GM23338 (cell line): ENCODE data around the gene PFKFB3. TPM values are rescaled to one million over a fixed set of nuclear protein-coding genes. Genes with fewer than 3 reads are reported as not detected.
"Not testable (repeated sequence)": the region's sequence is repeated elsewhere in the genome, so short reads cannot be mapped to it uniquely, and the experiment has no call there.

ENCODE experiments used
- ATAC-seq: fragments of 200-7000 bp; cut with Tn5 transposase; 3 replicates; pipeline ENCODE4 v1.9.1; 2020
- DNase-seq: peaks from one replicate; pipeline ENCODE4 v3.0.0-alpha.2; 2015; ENCODE audit warnings: low spot score
- H2AFZ ChIP-seq: fragments of 200-600 bp; sonication (generic); 2 replicates; pipeline ENCODE4 v1.8.0; 2016; ENCODE audit warnings: antibody characterized with exemption, mild to moderate bottlenecking, moderate library complexity
- H3F3A ChIP-seq: fragments of 200-600 bp; sonication (generic); replicated peaks from 2 replicates; pipeline ENCODE4 v1.8.0; 2017; ENCODE audit warnings: antibody characterized with exemption, mixed run types, low read depth
- H3K27ac ChIP-seq: fragments of 200-600 bp; sonication (generic); 2 replicates; pipeline ENCODE4 v1.6.1; 2016; ENCODE audit warnings: low read depth
- H3K27me3 ChIP-seq: fragments of 200-600 bp; sonication (generic); 2 replicates; pipeline ENCODE4 v1.8.0; 2016; ENCODE audit warnings: mild to moderate bottlenecking, mixed run types, moderate library complexity; ENCODE audit not compliant: insufficient read depth
- H3K36me3 ChIP-seq: fragments of 200-600 bp; sonication (generic); 2 replicates; pipeline ENCODE4 v1.8.0; 2016; ENCODE audit warnings: mild to moderate bottlenecking; ENCODE audit not compliant: insufficient read depth
- H3K4me1 ChIP-seq: fragments of 200-600 bp; sonication (generic); 2 replicates; pipeline ENCODE4 v1.8.0; 2016; ENCODE audit warnings: mild to moderate bottlenecking, moderate library complexity; ENCODE audit not compliant: insufficient read depth
- H3K4me2 ChIP-seq: fragments of 200-600 bp; sonication (generic); 2 replicates; pipeline ENCODE4 v1.7.1; 2017; ENCODE audit warnings: mixed run types
- H3K4me3 ChIP-seq: fragments of 200-600 bp; sonication (generic); 2 replicates; pipeline ENCODE4 v1.6.1; 2016; ENCODE audit warnings: mixed run types
- H3K79me2 ChIP-seq: fragments of 200-600 bp; sonication (generic); replicated peaks from 2 replicates; pipeline ENCODE4 v1.8.0; 2017; ENCODE audit warnings: mild to moderate bottlenecking; ENCODE audit not compliant: insufficient read depth
- H3K9me2 ChIP-seq: fragments of 200-600 bp; sonication (generic); 2 replicates; pipeline ENCODE4 v1.8.0; 2017; ENCODE audit not compliant: insufficient read depth
- H4K20me1 ChIP-seq: fragments of 200-600 bp; sonication (generic); replicated peaks from 2 replicates; pipeline ENCODE4 v1.8.0; 2017; ENCODE audit warnings: mild to moderate bottlenecking; ENCODE audit not compliant: insufficient read depth
- H3K27ac Mint-ChIP-seq: 2 replicates; pipeline ENCODE4 v1.8.0; 2020; ENCODE audit warnings: inconsistent platforms, mild to moderate bottlenecking, moderate library complexity, mixed read lengths
- H3K27me3 Mint-ChIP-seq: 3 replicates; pipeline ENCODE4 v1.8.0; 2022; ENCODE audit warnings: low read depth, mild to moderate bottlenecking, moderate library complexity, mixed read lengths, inconsistent platforms; ENCODE audit not compliant: insufficient read depth, poor library complexity
- H3K36me3 Mint-ChIP-seq: 3 replicates; pipeline ENCODE4 v1.8.0; 2021; ENCODE audit warnings: low read depth, mild to moderate bottlenecking, inconsistent platforms, moderate library complexity, mixed read lengths
- H3K4me1 Mint-ChIP-seq: 3 replicates; pipeline ENCODE4 v1.8.0; 2020; ENCODE audit warnings: mild to moderate bottlenecking, inconsistent platforms, mixed read lengths
- H3K4me3 Mint-ChIP-seq: 3 replicates; pipeline ENCODE4 v1.8.0; 2021; ENCODE audit warnings: moderate library complexity, mild to moderate bottlenecking, inconsistent platforms, mixed read lengths
- H3K9me3 Mint-ChIP-seq: 3 replicates; pipeline ENCODE4 v1.8.0; 2020; ENCODE audit warnings: moderate library complexity, mild to moderate bottlenecking, inconsistent platforms, mixed read lengths
- EZH2 ChIP-seq: fragments of 200-600 bp; sonication (generic); IDR thresholded peaks from one replicate; pipeline ENCODE4 v1.8.0; 2017; ENCODE audit warnings: antibody characterized with exemption, mild to moderate bottlenecking, low read depth; ENCODE audit not compliant: unreplicated experiment
- NANOG ChIP-seq: IDR thresholded peaks from 2 replicates; pipeline ENCODE4 v1.6.1; 2016; ENCODE audit warnings: antibody characterized with exemption, borderline replicate concordance
- POLR2AphosphoS5 ChIP-seq: IDR thresholded peaks from 2 replicates; pipeline ENCODE4 v1.6.1; 2016; ENCODE audit warnings: antibody characterized with exemption, low read depth
- ZNF114 ChIP-seq: fragments of 250-450 bp; sonication (Bioruptor Pico); IDR thresholded peaks from 2 replicates; pipeline ENCODE4 v1.5.0; 2020; ENCODE audit warnings: mild to moderate bottlenecking, moderate library complexity
- ZNF331 ChIP-seq: fragments of 250-450 bp; sonication (Bioruptor Pico); IDR thresholded peaks from 2 replicates; pipeline ENCODE4 v1.5.0; 2020; ENCODE audit warnings: low read depth, mild to moderate bottlenecking, moderate library complexity
- polyA plus RNA-seq: library from polyadenylated mRNA; unstranded; fragments of >200 nt; fragmentation: Nextera tagmentation; extraction: Ambion mirVana; gene quantifications from 2 replicates; pipeline ENCODE4 v1.2.1, GENCODE V29; 2016
- total RNA-seq: library from RNA; depleted of rRNA; stranded (reverse); fragments of >200 nt; shearing (Covaris generic); gene quantifications from 2 replicates; pipeline ENCODE4 v1.2.3, GENCODE V29; 2014
- TF ChIP-seq, protein P1 (sequence below): fragments of 250-450 bp; sonication (Bioruptor Pico); IDR thresholded peaks from 2 replicates; pipeline ENCODE4 v1.5.0; 2020; ENCODE audit warnings: mild to moderate bottlenecking, moderate library complexity
- TF ChIP-seq, protein P2 (sequence below), 2 experiments: fragments of 200-600 bp in 1 of 2; sonication (generic) in 1 of 2; conservative IDR thresholded peaks; 2 replicates each; pipeline versions ENCODE4 v1.5.1 to v1.6.1; 2016 to 2017; ENCODE audit warnings: antibody characterized with exemption in 2 of 2, low read depth in 2 of 2, mild to moderate bottlenecking in 2 of 2, moderate library complexity in 1 of 2
- TF ChIP-seq, protein P3 (sequence below): IDR thresholded peaks from 2 replicates; pipeline ENCODE4 v1.6.1; 2016; ENCODE audit warnings: antibody characterized with exemption

The PFKFB3 gene
- total and polyA plus RNA-seq, 2 experiments from 2014 or later = 9.5 to 26.8 TPM

DNA sequence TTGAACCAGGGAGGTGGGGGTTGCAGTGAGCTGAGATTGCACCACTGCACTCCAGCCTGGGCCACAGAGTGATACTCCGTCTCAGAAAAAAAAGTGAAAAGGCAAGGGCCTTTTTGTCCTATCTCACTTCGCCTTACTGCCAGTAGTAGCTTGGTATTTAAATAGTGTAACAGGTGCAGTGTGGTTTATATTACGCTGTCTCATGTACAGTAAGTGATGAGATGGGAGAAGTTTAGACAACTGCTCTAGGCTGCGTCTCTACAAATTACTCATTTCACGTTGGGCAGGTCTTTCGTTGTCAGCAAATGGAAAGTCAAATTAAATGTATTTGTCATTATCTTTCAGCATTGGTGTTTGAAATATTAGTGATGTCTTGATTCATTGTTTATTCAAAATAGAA, 15.5 kb upstream of the PFKFB3 start:
- H3K9me3 Mint-ChIP-seq = no peaks in the 10 kb centered on the region
- Histone ChIP-seq H3K36me3 (no peaks in the 10 kb centered on the region), H3F3A (no peaks in the 10 kb centered on the region), H2AFZ (no peak overlapping the region), H3K79me2 (no peaks in the 10 kb centered on the region), H3K27me3 (no peaks in the 10 kb centered on the region), H3K4me2 (no peak overlapping the region), H4K20me1 (no peaks in the 10 kb centered on the region; the same call in 1 of the 2 replicates), H3K4me1 (no peaks in the 10 kb centered on the region), H3K4me3 (no peak overlapping the region), H3K27ac (no peak overlapping the region), H3K9me2 (no peaks in the 10 kb centered on the region)
- H3K4me1 Mint-ChIP-seq = no peaks in the 10 kb centered on the region
- DNase-seq (no peak), ATAC-seq (no peak)
- no peak overlapping the region for H3K4me3 Mint-ChIP-seq
- peaks cover 1% of the 10 kb centered on the region for H3K27me3 Mint-ChIP-seq
- H3K36me3 Mint-ChIP-seq = no peaks in the 10 kb centered on the region; the same call in 2 of the 3 replicates
- TF ChIP-seq, protein P1, sequence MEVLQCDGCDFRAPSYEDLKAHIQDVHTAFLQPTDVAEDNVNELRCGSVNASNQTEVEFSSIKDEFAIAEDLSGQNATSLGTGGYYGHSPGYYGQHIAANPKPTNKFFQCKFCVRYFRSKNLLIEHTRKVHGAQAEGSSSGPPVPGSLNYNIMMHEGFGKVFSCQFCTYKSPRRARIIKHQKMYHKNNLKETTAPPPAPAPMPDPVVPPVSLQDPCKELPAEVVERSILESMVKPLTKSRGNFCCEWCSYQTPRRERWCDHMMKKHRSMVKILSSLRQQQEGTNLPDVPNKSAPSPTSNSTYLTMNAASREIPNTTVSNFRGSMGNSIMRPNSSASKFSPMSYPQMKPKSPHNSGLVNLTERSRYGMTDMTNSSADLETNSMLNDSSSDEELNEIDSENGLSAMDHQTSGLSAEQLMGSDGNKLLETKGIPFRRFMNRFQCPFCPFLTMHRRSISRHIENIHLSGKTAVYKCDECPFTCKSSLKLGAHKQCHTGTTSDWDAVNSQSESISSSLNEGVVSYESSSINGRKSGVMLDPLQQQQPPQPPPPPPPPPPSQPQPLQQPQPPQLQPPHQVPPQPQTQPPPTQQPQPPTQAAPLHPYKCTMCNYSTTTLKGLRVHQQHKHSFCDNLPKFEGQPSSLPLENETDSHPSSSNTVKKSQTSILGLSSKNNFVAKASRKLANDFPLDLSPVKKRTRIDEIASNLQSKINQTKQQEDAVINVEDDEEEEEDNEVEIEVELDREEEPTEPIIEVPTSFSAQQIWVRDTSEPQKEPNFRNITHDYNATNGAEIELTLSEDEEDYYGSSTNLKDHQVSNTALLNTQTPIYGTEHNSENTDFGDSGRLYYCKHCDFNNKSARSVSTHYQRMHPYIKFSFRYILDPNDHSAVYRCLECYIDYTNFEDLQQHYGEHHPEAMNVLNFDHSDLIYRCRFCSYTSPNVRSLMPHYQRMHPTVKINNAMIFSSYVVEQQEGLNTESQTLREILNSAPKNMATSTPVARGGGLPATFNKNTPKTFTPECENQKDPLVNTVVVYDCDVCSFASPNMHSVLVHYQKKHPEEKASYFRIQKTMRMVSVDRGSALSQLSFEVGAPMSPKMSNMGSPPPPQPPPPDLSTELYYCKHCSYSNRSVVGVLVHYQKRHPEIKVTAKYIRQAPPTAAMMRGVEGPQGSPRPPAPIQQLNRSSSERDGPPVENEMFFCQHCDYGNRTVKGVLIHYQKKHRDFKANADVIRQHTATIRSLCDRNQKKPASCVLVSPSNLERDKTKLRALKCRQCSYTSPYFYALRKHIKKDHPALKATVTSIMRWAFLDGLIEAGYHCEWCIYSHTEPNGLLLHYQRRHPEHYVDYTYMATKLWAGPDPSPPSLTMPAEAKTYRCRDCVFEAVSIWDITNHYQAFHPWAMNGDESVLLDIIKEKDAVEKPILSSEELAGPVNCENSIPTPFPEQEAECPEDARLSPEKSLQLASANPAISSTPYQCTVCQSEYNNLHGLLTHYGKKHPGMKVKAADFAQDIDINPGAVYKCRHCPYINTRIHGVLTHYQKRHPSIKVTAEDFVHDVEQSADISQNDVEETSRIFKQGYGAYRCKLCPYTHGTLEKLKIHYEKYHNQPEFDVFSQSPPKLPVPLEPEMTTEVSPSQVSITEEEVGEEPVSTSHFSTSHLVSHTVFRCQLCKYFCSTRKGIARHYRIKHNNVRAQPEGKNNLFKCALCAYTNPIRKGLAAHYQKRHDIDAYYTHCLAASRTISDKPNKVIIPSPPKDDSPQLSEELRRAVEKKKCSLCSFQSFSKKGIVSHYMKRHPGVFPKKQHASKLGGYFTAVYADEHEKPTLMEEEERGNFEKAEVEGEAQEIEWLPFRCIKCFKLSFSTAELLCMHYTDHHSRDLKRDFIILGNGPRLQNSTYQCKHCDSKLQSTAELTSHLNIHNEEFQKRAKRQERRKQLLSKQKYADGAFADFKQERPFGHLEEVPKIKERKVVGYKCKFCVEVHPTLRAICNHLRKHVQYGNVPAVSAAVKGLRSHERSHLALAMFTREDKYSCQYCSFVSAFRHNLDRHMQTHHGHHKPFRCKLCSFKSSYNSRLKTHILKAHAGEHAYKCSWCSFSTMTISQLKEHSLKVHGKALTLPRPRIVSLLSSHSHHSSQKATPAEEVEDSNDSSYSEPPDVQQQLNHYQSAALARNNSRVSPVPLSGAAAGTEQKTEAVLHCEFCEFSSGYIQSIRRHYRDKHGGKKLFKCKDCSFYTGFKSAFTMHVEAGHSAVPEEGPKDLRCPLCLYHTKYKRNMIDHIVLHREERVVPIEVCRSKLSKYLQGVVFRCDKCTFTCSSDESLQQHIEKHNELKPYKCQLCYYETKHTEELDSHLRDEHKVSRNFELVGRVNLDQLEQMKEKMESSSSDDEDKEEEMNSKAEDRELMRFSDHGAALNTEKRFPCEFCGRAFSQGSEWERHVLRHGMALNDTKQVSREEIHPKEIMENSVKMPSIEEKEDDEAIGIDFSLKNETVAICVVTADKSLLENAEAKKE (CRISPR knock-in tag) = no peak
- no peak for TF ChIP-seq POLR2AphosphoS5
- TF ChIP-seq NANOG = no peak
- TF ChIP-seq, protein P2, sequence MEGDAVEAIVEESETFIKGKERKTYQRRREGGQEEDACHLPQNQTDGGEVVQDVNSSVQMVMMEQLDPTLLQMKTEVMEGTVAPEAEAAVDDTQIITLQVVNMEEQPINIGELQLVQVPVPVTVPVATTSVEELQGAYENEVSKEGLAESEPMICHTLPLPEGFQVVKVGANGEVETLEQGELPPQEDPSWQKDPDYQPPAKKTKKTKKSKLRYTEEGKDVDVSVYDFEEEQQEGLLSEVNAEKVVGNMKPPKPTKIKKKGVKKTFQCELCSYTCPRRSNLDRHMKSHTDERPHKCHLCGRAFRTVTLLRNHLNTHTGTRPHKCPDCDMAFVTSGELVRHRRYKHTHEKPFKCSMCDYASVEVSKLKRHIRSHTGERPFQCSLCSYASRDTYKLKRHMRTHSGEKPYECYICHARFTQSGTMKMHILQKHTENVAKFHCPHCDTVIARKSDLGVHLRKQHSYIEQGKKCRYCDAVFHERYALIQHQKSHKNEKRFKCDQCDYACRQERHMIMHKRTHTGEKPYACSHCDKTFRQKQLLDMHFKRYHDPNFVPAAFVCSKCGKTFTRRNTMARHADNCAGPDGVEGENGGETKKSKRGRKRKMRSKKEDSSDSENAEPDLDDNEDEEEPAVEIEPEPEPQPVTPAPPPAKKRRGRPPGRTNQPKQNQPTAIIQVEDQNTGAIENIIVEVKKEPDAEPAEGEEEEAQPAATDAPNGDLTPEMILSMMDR (conservative IDR thresholded peaks at IDR 0.05; ENCODE audit: low read depth in 2 of 2) = no peak
- no peak for TF ChIP-seq ZNF331 (CRISPR knock-in tag)
- TF ChIP-seq, protein P3, sequence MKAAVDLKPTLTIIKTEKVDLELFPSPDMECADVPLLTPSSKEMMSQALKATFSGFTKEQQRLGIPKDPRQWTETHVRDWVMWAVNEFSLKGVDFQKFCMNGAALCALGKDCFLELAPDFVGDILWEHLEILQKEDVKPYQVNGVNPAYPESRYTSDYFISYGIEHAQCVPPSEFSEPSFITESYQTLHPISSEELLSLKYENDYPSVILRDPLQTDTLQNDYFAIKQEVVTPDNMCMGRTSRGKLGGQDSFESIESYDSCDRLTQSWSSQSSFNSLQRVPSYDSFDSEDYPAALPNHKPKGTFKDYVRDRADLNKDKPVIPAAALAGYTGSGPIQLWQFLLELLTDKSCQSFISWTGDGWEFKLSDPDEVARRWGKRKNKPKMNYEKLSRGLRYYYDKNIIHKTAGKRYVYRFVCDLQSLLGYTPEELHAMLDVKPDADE = no peak
- TF ChIP-seq EZH2 = no peak
- no peak for TF ChIP-seq ZNF114 (CRISPR knock-in tag)
- no peak overlapping the region for H3K27ac Mint-ChIP-seq

DNA sequence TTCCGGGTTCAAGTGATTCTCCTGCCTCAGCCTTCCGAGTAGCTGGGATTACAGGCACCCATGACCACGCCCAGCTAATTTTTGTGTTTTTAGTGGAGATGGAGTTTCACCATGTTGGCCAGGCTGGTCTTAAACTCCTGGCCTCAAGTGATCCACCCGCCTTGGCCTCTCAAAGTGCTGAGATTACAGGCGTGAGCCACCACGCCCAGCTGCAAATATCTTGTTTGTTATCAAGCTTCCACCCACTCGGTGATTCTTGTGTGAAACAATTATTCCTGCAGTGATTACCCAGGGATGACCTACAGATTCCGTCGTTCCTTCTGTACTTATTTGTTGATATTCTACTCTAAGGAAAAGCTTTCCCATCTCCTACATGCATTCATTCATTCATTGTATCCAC, 12.7 kb upstream of the PFKFB3 start:
- H3K36me3 ChIP-seq, H3K9me2 ChIP-seq, H3K27ac Mint-ChIP-seq, H3K36me3 Mint-ChIP-seq, H3K4me1 Mint-ChIP-seq, H3K79me2 ChIP-seq, H3K4me2 ChIP-seq, ATAC-seq, H4K20me1 ChIP-seq, H3K4me1 ChIP-seq, H3K4me3 Mint-ChIP-seq, H3K9me3 Mint-ChIP-seq, H3K27me3 Mint-ChIP-seq, H3K4me3 ChIP-seq, H3F3A ChIP-seq, H3K27me3 ChIP-seq, DNase-seq, H2AFZ ChIP-seq, H3K27ac ChIP-seq: not testable (repeated sequence)
